Activated T-cell treated with anti-CD3 and anti-CD28 coated beads for 1 hour (primary cell): ENCODE data around the gene RAB11FIP2.

ENCODE experiments used
- DNase-seq: peaks from one replicate; pipeline ENCODE4 v3.0.0-alpha.2; 2020; ENCODE audit warnings: low read depth

The RAB11FIP2 gene

GRCh38 chr10:117980755-117981702 lies 65.7 kb downstream of the RAB11FIP2 start:
- DNase-seq, result no peak

DNA sequence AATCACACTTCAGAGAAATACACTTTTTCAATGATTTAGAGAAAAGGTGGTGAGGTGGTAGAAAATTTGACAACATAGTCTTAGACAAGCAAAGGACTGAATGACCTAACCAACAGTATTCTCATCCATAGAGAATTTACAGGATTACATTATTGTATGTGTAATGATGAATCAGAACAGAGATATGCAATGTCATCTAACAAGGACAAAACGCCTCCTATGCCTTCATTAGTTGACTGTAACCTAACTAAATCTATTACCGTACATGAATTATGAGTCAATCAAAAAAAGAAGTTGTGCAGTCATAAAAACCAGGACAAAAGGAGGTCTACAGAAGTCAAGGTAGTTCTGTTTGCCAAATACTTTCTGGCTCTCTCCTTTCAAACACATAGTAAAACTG lies 66.5 kb downstream of the RAB11FIP2 start:
- DNase-seq, result no peak

DNA sequence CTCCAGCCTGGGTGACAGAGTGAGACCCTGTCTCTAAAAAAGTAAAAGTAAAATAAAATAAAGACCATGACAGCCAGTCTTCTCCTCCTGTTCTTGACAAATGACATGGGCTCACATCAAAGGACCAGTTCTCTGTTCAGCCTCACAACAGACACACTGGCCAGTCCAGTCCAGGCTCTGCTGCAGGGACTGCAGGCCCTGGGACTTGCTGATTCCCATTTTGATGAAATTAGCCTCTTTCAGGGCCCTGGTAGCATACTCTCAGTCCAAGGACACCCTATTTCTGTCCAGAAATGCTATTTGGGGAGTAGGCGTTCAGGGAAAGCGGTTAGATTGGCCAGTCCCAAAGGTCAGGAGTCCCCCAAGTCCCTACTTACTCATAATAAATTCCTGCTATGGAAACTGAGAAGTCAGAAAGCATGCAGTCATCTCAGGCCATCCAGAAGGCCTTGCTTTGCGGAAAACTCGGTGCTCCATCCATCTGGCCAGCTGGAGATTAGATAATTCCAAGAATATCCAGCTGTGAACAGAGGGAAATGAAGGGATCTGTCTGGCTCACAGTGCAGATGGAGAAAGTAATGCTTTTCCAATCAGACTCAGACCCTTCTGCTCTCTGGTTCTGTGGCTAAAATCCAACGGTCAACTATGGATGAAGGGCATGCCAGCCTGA lies 74.4 kb downstream of the RAB11FIP2 start:
- DNase-seq, result no peak

DNA sequence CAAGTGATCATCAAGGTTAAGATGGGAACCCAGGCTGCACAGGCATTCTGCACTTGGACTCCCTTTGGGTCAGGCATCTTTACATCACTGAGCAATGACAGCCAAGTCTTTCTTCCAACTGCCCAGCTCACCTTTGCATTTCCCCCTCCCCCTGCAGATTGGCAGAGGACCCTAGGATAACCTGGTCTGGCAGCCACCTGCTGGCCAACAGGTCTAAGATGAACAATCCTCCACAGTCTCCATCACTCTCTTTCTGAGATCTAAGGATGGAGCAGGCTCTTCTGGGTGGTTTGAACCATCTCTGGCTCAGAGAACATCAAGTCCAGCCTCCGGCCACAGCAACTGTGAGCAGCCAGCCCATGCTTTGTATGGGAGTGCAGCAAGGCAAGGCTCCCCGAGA lies 75.8 kb downstream of the RAB11FIP2 start:
- no peak for DNase-seq

DNA sequence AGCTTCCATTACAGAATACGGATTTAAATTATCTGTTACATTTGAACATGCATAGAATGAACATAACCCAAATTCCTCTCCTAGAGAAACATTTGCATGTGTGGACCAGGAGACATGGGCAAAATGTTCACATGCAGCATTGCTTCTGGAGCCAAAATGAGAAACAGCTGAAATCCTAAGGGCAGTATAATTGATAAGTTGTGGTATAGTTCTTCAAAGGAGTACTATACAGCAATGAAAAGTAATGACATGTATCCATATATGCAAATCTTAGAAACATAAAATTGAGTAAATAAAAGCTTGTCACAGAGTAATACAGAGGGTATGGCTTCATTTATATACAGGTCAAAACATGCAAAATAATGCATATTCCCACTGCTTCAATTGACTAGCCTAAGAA lies 77.1 kb downstream of the RAB11FIP2 start:
- DNase-seq, result no peak

DNA sequence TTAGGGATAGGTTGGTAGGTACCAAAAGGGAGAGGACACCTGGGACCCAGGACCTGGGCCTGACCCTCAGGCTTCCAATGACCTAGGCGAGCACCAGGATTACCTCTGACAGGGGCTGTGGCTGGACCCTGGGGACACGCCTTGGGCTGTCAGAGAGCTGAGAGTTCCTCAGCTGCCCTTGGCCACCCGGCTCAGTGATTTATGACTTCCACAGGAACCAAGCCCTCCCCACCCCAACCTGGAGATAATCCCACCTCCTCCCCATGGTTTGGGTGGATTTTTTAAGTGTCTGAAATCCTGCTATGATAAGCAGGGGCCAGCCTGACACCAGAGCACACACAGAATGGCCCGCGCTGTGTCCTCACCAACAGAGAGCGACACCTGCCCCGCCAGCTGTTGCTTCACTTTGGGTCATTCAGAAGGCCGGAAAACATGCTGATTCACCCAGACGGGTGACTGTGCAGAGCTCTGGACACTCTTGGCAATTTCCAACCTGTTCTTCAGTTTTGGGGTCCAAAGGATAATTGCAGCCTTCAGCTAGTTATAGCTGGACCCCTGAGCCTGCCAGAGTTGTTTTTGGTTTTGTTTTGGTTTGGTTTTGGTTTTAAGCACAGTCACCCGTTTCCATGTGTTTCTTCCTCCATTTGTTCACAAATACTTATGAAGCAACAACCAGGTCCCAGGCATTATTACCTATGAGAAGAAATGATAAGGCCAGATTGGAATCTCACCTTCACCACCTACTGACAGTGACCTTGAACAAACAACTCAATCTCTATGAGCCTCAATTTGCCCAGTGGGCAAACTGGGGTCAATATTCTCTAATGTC lies 78.2 kb downstream of the RAB11FIP2 start:
- DNase-seq, result no peak

GRCh38 chr10:117967149-117967650 lies 79.5 kb downstream of the RAB11FIP2 start:
- no peak for DNase-seq

DNA sequence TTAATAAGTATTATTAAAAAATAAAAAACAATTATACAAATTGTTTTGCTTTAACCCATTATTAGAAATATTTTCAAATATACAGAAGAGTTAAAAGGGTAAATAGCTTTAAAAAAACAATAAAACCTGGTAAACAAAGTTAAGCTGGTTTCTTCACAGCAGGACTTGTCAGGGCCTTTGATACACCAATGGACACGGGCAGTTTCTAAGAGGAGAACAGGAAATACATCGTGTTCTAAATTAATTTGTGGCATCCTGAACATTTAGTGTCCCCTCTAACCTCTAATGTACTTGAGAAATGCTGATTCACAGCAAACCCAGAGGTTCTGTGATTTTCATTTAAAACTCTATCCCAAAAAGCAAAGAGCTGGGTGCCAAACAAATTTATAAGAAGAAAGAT lies 80.8 kb downstream of the RAB11FIP2 start:
- DNase-seq, result no peak

DNA sequence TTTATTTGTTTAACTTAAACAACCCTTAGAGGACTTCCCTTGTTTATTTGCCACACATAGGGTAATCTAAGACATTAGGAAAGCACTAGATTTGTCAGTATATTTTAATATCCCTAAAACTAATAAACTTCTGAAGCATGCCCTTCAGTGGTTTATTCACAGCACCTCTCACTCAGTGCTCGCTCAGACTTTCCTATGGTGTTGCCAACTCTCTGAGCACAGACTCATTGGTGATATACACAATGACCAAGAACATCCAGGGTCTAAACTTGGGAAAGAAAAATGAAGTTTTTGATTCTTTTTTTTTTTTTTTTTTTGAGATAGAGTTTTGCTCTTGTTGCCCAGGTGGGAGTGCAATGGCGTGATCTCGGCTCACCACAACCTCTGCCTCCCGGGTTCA lies 82.2 kb downstream of the RAB11FIP2 start:
- no peak for DNase-seq

DNA sequence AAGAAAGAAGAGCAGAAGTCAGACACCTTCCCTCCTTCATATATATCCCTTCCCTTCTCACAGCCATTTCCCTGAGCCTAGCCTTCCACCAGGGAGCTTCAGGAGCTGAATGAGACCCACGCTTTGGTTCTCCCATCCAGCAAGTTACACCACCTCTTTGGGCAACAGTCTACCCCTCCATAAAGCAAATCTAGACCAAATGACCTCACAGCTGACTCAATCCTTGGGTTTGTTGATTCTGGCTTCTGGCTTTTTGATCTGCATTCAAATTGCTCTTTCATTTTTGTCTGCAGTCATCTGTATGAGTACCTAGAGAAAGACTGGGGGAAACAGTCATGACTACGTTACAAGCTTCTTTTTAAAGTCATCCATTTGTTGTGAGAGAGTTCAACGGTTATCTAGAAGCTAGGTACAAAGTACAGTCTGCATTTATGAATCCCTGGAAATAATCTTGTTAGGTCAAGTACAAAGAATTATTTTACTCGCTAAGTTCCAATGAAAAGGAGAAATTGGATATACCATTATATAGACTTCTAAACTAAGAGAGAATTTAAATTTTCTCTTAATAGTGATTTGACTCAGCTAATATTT lies 86.3 kb downstream of the RAB11FIP2 start:
- no peak for DNase-seq

GRCh38 chr10:117956972-117957371 lies 89.8 kb downstream of the RAB11FIP2 start:
- DNase-seq, result no peak

DNA sequence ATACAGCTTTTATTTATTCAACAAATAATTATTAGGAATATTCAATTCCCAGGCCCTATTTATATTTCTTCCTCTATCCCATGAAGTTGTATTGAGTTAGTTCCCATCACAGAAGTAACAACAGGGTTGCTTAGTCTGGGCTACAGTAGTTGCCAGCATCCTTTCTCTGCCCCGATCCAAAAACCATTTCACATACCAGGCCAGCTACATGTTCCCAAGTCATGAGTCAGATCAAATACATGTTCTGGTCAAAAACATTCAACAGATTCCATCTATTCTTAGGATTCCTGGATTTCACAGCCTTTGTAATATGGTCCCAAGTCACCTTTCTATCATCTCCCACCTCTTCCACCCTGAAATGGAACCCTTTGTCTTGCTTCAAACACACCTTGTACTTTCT lies 91.6 kb downstream of the RAB11FIP2 start:
- DNase-seq, result no peak
